GM19395 (cell line): ENCODE measurements around the gene TCIRG1.

ENCODE experiments used
- ATAC-seq: cut with Tn5 transposase; IDR thresholded peaks from one replicate; pipeline ENCODE4 v1.9.1; 2021; ENCODE audit warnings: mild to moderate bottlenecking, moderate library complexity; ENCODE audit not compliant: unreplicated experiment

Gene TCIRG1

GRCh38 chr11:68017980-68018729 lies 20.7 kb upstream of the TCIRG1 start:
- no peak for ATAC-seq

- ATAC-seq, result no peak
Measured at GRCh38 chr11:68018730-68019190, 20.1 kb upstream of the TCIRG1 start.

GRCh38 chr11:68019486-68019885 lies 19.3 kb upstream of the TCIRG1 start:
- no peak for ATAC-seq

- ATAC-seq, result no peak
Measured at GRCh38 chr11:68020575-68020974, 18.2 kb upstream of the TCIRG1 start.

GRCh38 chr11:68021167-68021787 lies 17.5 kb upstream of the TCIRG1 start:
- no peak for ATAC-seq

DNA sequence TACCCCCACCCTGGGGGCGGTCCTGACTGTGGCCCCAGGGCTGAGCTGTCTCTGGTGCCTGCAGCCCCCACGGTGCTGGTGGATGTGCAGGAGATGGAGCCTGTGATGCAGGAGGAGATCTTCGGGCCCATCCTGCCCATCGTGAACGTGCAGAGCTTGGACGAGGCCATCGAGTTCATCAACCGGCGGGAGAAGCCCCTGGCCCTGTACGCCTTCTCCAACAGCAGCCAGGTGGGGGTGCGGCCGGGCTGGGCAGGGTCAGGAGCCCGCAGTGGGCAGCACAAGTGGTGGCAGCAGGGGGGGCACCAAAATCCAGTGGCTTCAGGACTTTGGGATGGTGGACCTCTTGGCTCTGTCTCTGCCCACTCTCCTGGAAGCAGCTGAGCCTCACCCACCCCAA lies 16.3 kb upstream of the TCIRG1 start:
- ATAC-seq, result no peak

- no peak for ATAC-seq
Measured at GRCh38 chr11:68024508-68024907, 14.3 kb upstream of the TCIRG1 start.

DNA sequence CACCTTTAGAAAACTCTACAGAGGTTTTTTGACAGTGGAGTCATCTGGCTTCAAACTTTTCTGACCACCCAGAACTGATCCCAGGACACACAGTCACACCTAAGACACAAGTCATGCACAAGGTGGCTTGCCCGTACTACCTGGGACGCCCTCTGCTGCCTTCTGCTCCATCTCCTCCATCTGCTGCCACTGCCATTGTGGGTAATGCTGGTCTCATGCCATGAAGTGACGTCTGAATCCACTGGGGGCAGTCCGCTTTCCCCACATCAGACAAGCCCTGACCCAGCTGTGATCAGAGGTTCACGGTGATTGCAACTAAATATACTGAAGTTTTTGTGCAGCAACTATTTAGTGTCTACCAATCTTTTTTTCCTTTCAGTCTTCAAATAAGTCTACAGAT lies 13.8 kb upstream of the TCIRG1 start:
- no peak for ATAC-seq

DNA sequence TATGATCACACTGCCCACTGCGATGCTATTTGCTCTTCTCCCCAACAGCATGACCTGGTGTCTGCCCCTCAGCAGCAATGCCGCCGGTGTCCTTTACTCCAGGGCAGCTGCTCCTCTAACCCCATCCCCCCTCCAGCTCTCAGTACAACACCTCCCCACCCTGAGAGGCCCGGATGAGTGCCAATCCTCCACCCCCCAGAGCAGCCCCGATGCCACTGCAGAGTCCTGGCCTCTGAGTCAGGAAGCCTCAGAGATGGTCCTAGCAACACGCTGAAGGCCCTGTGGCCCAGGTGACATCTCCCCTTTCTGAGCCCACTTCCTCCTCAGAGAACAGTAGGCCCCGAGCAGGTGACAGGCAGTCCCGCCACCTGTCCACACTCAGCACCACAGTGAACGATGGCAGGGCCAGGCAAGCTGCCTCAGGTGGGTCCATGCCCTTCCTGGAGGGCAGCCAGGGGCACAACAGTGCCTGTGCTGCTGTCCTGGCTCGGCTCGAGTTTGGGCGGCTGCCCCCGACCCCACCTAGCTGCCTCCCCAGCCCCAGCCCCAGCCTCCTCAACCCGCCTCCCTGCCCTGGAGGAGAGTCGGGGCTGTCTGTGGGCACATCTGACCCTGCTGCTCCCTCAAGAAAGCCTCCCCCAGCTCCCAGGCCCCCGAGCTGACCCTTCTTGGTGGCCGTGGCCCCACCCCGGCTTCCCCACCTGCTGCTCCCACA lies 12.3 kb upstream of the TCIRG1 start:
- ATAC-seq, result no peak

DNA sequence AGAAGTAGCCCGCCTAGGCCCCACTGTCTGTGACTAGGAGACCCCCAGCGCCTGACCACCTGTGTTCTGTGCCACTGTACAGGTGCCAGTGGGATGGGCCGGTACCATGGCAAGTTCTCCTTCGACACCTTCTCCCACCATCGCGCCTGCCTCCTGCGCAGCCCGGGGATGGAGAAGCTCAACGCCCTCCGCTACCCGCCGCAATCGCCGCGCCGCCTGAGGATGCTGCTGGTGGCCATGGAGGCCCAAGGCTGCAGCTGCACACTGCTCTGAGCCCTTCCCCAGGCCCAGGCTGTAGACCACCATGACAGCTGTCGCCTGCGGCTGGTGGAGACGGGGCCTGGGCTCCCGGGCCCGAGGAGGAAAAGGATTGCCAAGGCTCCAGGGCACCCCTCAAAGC lies 11.2 kb upstream of the TCIRG1 start:
- no peak for ATAC-seq

DNA sequence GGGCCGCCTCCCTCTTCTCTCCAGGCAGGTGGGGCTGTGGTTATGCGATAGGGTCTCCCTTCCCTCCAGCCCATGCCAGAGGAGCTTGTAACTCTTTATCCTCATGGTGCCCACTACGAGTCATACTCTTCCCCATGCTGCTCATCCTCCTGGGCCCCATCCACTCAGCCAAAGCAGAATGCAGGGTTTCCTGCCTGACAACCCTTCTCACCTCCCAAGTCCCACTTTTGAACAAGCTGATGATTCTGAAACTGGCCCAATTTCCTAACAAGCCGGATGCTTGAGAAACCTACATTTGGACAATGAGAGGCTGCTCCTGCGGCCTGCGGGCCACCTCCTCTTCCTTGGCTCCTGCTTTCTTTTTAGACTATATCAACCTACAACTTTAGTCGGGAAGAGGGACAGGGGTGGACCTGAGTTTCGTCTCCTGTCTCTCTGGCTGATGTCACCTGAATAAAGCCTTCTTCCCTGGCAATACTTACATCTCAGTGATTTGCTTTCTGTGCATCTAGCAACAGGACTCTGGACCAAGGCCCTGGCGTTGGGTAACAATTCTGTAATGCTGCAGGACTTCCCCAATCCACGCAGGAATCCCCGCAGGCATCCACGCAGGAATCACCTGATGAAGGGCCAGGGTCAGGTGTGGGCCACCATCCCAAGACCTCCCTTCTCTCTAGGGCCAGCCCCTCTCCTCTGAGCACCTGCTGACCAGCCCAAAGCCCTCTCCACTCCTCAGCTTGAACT lies 9.9 kb upstream of the TCIRG1 start:
- ATAC-seq, result no peak

DNA sequence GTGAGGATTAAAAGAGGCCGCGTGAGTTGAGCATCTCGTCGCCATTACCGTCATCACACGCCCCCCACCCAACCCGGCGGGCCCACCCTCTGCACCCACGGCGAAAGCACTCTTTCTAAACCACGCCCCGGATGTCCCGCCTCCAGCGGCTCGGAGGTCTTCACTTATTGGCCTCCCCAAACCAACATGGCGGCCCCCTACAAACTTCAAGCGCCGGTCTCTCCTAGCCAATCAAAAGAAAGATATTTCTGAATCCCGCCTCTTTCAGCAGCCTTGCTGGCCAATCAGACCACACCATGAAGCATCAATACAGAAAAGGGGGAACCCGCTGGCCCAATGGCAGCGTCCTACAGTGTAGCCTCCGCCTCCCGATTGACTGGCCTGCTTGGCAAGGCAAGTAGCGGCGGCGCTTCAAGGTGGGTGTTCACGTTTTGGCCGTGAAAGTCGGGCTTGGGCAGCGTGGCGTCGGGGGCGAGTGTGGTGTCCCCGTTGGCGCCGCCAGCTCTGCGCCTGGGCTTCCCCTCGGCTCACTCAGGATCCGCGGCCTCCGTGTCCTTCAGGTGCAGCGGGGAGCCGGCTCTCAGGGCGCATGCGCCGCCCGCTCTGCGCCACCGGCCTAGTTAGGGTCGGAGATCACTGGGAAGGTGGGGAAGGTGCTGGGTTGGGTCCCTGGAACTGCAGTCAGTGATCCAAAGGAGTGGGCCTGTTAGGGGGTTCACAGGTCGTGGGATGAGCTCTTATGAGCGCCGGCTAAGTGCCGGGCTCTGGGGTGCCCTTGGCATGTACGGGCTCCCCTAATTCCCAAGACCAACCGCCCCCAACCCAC lies 8.3 kb upstream of the TCIRG1 start, which contains the start of gene NDUFS8:
Gene NDUFS8 (plus strand): TSS at position 364 of the 826 bp plus-strand sequence. CDS start 1,471 bp downstream, outside the sequence.
- peak; percentile 94 for ATAC-seq

DNA sequence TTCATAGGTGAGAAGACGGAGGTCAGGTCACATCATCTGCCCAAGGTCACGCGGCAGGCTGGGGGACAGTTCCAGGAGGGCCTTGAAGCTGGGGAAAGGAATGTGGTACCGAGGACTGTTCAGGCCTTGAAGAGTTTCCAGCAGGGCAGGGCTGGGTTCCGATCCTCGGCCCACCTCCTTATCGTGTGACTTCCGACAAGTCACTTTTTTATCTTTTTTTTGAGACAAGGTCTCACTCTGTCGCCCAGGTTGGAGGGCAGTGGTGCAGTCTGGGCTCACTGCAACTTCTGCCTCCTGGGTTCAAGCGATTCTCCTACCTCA lies 7.7 kb upstream of the TCIRG1 start:
- no peak for ATAC-seq

DNA sequence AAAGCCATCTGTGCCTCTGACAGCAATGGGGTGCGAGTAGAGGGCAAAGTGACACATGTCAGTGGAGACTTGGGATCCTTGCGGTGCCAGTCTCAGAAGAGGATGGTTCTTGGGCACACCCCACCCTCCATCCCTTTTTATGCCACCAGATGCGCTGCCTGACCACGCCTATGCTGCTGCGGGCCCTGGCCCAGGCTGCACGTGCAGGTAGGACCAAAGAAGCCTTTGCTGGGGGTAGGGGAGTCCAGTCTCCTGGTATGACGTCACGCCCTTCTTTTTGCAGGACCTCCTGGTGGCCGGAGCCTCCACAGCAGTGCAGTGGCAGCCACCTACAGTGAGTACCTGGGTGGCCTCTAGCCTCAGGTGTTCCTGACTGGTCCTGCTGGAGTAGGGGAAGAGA lies 6.8 kb upstream of the TCIRG1 start:
- no peak for ATAC-seq

DNA sequence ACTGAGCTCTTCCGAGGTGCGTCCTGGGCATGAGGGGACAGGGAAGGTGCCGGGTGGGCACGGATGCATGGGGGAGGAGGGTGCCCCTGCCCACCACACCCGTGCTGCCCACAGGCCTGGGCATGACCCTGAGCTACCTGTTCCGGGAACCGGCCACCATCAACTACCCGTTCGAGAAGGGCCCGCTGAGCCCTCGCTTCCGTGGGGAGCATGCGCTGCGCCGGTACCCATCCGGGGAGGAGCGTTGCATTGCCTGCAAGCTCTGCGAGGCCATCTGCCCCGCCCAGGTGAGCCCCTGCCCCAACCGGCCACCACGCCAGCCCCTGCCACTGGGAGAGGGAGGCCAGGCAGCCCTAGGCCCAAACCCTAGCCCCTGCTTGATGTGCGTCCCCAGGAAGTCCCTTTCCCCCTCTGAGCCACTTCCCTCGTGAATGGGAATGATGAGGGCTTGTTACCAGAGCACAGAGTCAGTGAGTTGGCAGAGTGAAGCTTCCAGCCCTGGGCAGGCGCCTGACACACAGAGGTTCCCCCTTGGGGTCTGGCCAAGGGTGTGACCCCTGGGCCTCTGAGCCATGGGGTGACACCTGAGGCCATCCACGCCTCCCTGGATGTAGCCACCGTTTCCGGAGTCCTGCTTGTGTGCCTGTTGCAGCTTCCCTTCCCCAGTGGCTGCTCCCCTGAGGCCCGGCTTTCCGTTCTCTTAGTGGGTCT lies 5.7 kb upstream of the TCIRG1 start:
- no peak for ATAC-seq

- ATAC-seq, result no peak
Measured at GRCh38 chr11:68033708-68034045, 5.1 kb upstream of the TCIRG1 start.

DNA sequence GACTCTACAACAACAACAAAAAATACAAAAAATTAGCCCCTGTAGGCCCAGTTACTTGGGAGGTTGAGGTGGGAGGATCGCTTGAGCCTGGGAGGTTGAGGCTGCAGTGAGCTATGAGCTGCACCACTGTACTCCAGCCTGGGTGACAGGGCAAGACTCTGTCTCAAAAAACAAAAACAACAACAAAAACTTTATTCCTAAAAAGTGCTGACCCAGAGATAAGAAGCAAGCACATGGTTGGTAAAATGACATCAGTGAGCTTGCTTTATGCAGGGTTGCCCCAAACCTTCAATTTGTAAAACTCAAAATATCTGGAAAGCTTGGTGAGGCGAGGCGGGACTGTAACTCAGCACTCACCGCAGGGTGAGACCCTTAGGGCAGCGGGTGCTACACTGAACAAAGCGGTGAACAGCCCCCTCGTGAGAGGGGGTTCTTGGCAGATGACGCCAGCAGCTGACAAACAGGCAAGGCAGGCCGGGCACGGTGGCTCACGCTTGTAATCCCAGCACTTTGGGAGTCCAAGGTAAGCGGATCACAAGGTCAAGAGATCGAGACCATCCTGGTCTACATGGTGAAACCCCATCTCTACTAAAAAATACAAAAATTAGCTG lies 3.5 kb upstream of the TCIRG1 start:
- no peak for ATAC-seq

DNA sequence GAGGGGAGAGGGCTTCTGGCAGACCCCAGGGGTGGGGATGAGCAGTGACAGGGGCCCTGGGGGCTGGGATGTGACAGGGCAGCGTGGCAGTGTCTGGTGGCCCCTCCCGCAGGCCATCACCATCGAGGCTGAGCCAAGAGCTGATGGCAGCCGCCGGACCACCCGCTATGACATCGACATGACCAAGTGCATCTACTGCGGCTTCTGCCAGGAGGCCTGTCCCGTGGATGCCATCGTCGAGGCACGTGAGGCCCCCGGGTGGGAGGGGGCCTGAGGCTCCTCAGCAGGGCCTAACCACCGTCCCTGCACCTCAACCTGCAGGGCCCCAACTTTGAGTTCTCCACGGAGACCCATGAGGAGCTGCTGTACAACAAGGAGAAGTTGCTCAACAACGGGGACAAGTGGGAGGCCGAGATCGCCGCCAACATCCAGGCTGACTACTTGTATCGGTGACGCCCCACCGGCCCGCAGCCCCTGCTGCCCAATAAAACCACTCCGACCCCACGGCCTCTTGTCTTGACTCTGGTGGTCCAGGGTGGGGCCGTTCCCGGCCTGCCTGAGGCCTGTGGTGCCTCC lies 2.6 kb upstream of the TCIRG1 start:
- ATAC-seq, result no peak

DNA sequence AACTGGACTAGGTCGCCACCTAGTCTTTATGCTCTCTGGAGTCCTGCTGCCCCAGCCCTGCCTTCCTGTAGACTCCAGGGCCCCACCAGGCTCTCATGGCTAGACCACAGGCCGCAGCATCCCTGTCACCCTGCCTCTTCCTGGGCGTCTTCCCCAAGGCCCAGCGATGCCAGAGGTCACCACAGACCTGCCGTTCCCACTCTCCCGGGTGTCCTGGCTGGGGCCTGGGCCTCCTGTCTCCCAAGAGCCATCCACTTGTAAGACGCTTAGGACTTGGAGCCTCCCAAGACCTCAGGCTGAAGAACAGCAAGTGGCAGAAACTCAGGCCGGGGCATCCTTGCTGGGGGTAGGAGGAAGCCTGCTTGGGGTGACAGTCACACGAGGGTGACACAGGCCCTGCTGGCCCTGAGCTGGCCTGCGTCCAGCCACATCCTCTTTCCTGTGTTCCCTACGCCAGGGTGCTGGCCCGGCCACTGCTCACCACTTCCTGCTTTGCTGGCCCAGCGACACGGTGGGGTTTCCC lies 2.0 kb upstream of the TCIRG1 start:
- ATAC-seq, result no peak
